Measurements from ENCODE around the gene GYPC.
"Not testable (repeated sequence)": the region's sequence is repeated elsewhere in the genome, so short reads cannot be mapped to it uniquely, and the experiment has no call there.

GYPC gene

DNA sequence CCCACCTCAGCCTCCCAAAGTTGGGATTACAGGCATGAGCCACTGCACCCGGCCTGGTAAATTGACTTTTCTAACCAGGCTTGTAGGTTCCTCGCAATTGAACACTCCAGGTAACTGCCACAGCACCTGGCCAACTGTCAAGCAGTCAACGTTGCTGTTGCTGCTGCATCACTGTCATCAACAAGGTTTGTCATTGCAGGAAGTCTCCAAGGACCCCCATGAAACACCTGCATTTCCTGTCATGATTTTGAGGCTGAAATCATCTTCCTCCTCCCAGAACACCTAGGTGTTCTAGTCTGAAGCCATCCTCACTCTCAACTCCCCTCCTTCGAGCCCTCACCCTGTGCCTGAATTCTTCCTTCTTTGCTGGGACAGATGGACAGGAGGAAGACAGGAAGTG, 29.7 kb downstream of the GYPC start:
- Histone ChIP-seq H3K9me3 (no peaks in the 10 kb centered on the region), H3K4me3 (ENCODE audit: low read depth, low read length) (no peak overlapping the region), H3K36me3 (no peaks in the 10 kb centered on the region), H3K27me3 (no peaks in the 10 kb centered on the region), H3K4me1 (no peaks in the 10 kb centered on the region)
- no peak for DNase-seq
- TF ChIP-seq, protein P1, sequence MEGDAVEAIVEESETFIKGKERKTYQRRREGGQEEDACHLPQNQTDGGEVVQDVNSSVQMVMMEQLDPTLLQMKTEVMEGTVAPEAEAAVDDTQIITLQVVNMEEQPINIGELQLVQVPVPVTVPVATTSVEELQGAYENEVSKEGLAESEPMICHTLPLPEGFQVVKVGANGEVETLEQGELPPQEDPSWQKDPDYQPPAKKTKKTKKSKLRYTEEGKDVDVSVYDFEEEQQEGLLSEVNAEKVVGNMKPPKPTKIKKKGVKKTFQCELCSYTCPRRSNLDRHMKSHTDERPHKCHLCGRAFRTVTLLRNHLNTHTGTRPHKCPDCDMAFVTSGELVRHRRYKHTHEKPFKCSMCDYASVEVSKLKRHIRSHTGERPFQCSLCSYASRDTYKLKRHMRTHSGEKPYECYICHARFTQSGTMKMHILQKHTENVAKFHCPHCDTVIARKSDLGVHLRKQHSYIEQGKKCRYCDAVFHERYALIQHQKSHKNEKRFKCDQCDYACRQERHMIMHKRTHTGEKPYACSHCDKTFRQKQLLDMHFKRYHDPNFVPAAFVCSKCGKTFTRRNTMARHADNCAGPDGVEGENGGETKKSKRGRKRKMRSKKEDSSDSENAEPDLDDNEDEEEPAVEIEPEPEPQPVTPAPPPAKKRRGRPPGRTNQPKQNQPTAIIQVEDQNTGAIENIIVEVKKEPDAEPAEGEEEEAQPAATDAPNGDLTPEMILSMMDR (IDR thresholded peaks at IDR 0.05; ENCODE audit: low read depth, low read length): no peak

DNA sequence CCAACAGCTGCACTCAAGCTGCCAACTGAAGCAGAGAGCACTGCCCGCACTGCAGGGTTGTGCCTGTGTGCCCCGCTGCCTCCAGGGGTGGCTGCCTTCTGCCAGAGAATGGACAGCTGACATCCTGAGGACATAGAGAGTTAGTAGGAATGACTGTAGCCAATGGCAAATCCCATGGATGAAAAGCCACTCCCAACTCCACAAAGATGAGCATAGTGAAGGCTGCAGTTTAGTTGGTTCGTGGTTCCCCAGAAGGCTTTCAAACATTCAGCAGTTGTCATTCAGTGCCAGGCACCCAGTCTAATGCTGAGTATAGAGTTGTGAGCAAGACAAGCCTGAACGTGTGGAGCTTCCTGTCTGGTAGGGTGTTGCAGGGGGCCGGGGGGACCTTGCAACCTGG, 30.3 kb downstream of the GYPC start:
- no peak overlapping the region for H3K4me3 ChIP-seq (ENCODE audit: low read depth, low read length)
- no peaks in the 10 kb centered on the region for H3K9me3 ChIP-seq
- DNase-seq: no peak
- TF ChIP-seq, protein P1 (IDR thresholded peaks at IDR 0.05; ENCODE audit: low read depth, low read length): no peak
- H3K4me1 ChIP-seq: no peaks in the 10 kb centered on the region
- no peaks in the 10 kb centered on the region for H3K36me3 ChIP-seq
- no peaks in the 10 kb centered on the region for H3K27me3 ChIP-seq

DNA sequence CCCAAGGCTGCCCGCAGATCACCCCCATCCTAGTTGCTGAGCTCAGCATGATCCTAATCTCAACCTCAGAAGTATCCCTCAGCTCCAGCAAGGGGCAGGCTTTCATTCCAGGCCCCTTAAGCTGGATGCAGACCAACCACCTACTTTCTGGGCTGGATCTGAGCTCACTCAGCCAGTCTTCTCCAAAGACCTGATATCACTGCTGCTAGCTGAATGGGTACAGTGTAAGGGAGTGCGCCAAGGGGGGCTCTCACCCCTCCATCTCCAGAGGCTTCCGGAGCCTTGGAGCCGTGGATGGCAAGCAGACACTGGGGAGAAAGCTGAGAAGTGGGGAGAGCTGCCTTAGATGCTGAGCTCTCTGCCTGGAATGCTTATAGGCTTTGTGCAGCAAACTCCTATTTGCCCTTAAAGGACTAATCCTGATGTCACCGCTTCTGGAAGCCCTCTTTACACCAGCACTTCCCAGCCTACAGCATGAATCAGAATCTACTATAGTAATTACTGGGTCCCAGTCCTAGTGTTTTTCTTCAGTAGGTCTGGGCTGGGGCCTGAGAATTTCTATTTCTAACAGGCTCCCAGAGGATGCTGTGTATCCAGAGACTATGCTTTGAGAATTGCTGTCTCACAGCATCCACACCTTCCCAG, 31.0 kb downstream of the GYPC start:
- H3K4me3 ChIP-seq (ENCODE audit: low read depth, low read length): no peak overlapping the region
- H3K36me3 ChIP-seq: no peaks in the 10 kb centered on the region
- TF ChIP-seq, protein P1 (IDR thresholded peaks at IDR 0.05; ENCODE audit: low read depth, low read length): no peak
- DNase-seq: no peak
- no peaks in the 10 kb centered on the region for H3K4me1 ChIP-seq
- no peaks in the 10 kb centered on the region for H3K27me3 ChIP-seq
- H3K9me3 ChIP-seq: no peaks in the 10 kb centered on the region

DNA sequence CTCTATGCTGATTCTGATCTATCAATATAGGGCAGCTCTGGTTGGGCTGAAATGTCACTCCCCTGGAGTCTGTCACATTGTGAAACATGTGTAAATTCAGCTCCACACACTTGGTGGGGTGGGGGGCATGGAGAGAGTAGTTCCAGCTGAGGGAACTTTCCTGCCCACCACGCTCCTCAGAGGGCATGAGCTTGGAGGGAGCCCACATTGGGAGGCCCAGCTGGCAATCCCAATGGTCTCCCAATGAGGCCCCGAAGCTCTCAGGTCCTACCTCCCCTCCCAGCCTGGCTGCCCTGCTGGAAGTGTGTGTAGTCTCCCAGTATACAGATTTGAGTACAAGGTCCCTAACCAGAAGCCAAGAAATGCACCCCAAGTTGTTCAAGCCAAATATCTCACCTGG, 31.5 kb downstream of the GYPC start:
- Histone ChIP-seq H3K27me3 (no peaks in the 10 kb centered on the region), H3K4me3 (ENCODE audit: low read depth, low read length) (no peak overlapping the region), H3K9me3 (no peaks in the 10 kb centered on the region), H3K36me3 (no peaks in the 10 kb centered on the region), H3K4me1 (no peaks in the 10 kb centered on the region)
- TF ChIP-seq, protein P1 (IDR thresholded peaks at IDR 0.05; ENCODE audit: low read depth, low read length): no peak
- no peak for DNase-seq

DNA sequence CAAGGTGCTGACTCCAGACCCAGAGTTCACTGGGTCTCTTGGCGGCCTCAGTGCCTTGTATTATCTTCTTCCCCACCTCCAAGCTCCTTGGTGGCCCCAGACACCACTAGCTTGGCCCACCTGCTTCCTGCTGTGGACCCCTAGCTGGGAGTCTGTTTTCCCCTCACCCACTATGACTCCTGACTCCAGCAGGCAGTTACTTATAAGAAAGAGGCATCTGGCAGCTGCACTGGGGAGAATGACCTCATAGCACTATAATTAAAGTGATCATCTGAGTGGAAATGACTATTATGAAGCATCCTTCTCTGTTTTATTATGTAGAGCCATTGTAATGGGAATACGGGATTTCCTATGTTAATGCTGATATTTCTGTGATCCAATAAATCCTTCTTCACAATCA, 32.6 kb downstream of the GYPC start:
- H3K4me1 ChIP-seq; H3K27me3 ChIP-seq; DNase-seq; H3K36me3 ChIP-seq; H3K4me3 ChIP-seq (ENCODE audit: low read depth, low read length); H3K9me3 ChIP-seq: not testable (repeated sequence)

DNA sequence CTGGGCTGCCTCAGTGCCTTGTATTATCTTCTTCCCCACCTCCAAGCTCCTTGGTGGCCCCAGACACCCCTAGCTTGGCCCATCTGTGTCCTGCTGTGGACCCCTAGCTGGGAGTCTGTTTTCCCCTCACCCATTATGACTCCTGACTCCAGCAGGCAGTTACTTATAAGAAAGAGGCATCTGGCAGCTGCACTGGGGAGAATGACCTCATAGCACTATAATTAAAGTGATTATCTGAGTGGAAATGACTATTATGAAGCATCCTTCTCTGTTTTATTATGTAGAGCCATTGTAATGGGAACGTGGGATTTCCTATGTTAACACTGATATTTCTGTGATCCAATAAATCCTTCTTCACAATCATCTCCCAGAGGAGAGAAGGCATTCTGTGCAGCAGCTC, 36.3 kb downstream of the GYPC start:
- not testable (repeated sequence) for H3K4me3 ChIP-seq (ENCODE audit: low read depth, low read length); DNase-seq; H3K9me3 ChIP-seq; H3K36me3 ChIP-seq; H3K27me3 ChIP-seq; H3K4me1 ChIP-seq

DNA sequence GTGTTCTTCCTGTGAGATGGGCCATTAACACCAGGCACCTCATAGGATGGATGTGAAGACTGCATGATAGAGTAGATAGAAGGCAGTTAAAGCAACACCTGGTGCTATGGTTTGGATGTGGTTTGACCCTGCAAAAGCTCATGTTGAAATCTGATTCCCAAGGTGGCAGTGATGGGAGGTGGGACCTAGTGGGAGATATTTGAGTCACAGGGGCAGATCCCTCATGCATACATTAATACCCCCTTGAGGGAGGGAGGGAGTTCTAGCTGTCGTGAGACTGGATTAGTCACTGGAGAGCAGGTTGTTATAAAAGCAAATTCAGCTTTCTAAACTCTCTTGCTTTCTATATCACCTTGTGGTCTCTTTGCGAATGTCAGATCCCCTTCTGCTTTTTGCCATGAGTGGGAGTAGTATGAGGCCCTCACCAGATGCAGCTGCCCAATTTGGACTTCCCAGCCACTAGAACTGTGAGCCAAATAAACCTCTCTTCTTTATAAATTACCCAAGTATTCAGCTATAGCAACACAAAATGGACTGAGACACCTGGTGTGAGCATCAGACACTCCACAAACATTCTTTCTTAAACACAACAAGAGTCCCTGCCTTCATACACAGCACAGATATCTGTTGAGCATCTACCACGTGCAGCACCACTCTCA, 37.1 kb downstream of the GYPC start:
- not testable (repeated sequence) for H3K36me3 ChIP-seq; H3K9me3 ChIP-seq; H3K4me1 ChIP-seq; H3K27me3 ChIP-seq; DNase-seq; H3K4me3 ChIP-seq (ENCODE audit: low read depth, low read length)

Data from BE2C (cell line).